ENCODE data around the gene HELZ.
"Not testable (repeated sequence)": the region's sequence is repeated elsewhere in the genome, so short reads cannot be mapped to it uniquely, and the experiment has no call there.

Gene HELZ

GRCh38 chr17:67115401-67115800, 129.6 kb downstream of the HELZ start:
- DNase-seq = no peak

GRCh38 chr17:67113486-67113885, 131.5 kb downstream of the HELZ start:
- DNase-seq = no peak

- no peak for DNase-seq
Observed at GRCh38 chr17:67111808-67112207, 133.2 kb downstream of the HELZ start.

GRCh38 chr17:67111327-67111726, 133.7 kb downstream of the HELZ start:
- DNase-seq = no peak

- DNase-seq = no peak
Observed at GRCh38 chr17:67110619-67111018, 134.4 kb downstream of the HELZ start.

GRCh38 chr17:67109111-67109510, 135.9 kb downstream of the HELZ start:
- DNase-seq = no peak

- peak in 1 of 14 donors; percentile 2 for DNase-seq
Observed at GRCh38 chr17:67107811-67108775, 136.9 kb downstream of the HELZ start.

GRCh38 chr17:67107171-67107570, 137.8 kb downstream of the HELZ start:
- no peak for DNase-seq

- DNase-seq = no peak
Observed at GRCh38 chr17:67105213-67105612, 139.8 kb downstream of the HELZ start.

GRCh38 chr17:67104641-67105040, 140.4 kb downstream of the HELZ start:
- DNase-seq = not testable (repeated sequence)

GRCh38 chr17:67098006-67098405, 147.0 kb downstream of the HELZ start:
- DNase-seq = no peak

GRCh38 chr17:67096609-67097008, 148.4 kb downstream of the HELZ start:
- no peak for DNase-seq

GRCh38 chr17:67095803-67096202, 149.2 kb downstream of the HELZ start:
- no peak for DNase-seq

GRCh38 chr17:67095291-67095690, 149.7 kb downstream of the HELZ start:
- not testable (repeated sequence) for DNase-seq

- DNase-seq = no peak
Observed at GRCh38 chr17:67093348-67093747, 151.6 kb downstream of the HELZ start.

- not testable (repeated sequence) for DNase-seq
Observed at GRCh38 chr17:67092710-67093109, 152.3 kb downstream of the HELZ start.

- DNase-seq = no peak
Observed at GRCh38 chr17:67092291-67092690, 152.7 kb downstream of the HELZ start.

GRCh38 chr17:67090341-67090740, 154.7 kb downstream of the HELZ start:
- DNase-seq = no peak

GRCh38 chr17:67088639-67089038, 156.4 kb downstream of the HELZ start:
- no peak for DNase-seq

- no peak for DNase-seq
Observed at GRCh38 chr17:67085406-67085805, 159.6 kb downstream of the HELZ start.

GRCh38 chr17:67082107-67082506, 162.9 kb downstream of the HELZ start:
- no peak for DNase-seq

GRCh38 chr17:67080804-67081203, 164.2 kb downstream of the HELZ start:
- DNase-seq = no peak

- no peak for DNase-seq
Observed at GRCh38 chr17:67079491-67079890, 165.5 kb downstream of the HELZ start.

- no peak for DNase-seq
Observed at GRCh38 chr17:67078292-67078691, 166.7 kb downstream of the HELZ start.
